ENCODE data around the gene OGFRL1.

Gene OGFRL1

GRCh38 chr6:71248306-71248765 is 40.3 kb upstream of the OGFRL1 start:
- H3K9me3 ChIP-seq (ENCODE audit: control insufficient read depth, low read length), result no peaks in the 10 kb centered on the region
- no peaks in the 10 kb centered on the region for H3K27me3 ChIP-seq (ENCODE audit: control insufficient read depth in 1 of 2, insufficient read depth in 1 of 2, low read length in 2 of 2)
- no peaks in the 10 kb centered on the region for H3K79me1 ChIP-seq (replicated peaks; ENCODE audit: low read length, poor library complexity, severe bottlenecking)
- no peak overlapping the region for H4K8ac ChIP-seq (ENCODE audit: low read length)
- H3K4ac ChIP-seq (ENCODE audit: low read depth in 1 of 2, low read length in 2 of 2), result no peak overlapping the region
- no peak overlapping the region for H3K4me3 ChIP-seq (ENCODE audit: insufficient read depth in 1 of 2, low read depth in 1 of 2, low read length in 2 of 2)
- H3K36me3 ChIP-seq (ENCODE audit: control insufficient read depth in 1 of 2, insufficient read depth in 2 of 2, low read depth in 1 of 2, low read length in 2 of 2), result no peaks in the 10 kb centered on the region
- H3K18ac ChIP-seq (ENCODE audit: low read depth in 1 of 2, low read length in 2 of 2), result no peak overlapping the region
- H4K91ac ChIP-seq (ENCODE audit: low read length), result no peak overlapping the region
- no peak overlapping the region for H2BK120ac ChIP-seq (ENCODE audit: low read depth, low read length)
- 0% methylated on average over 1 of the region's 1 CpG for WGBS
- H2AFZ ChIP-seq (ENCODE audit: low read depth, low read length), result no peak overlapping the region
- H3K4me1 ChIP-seq (ENCODE audit: control insufficient read depth, insufficient read depth, low read depth, low read length), result peaks cover 2% of the 10 kb centered on the region
- no peak overlapping the region for H3K23ac ChIP-seq (ENCODE audit: low read length in 2 of 2)
- H3K9ac ChIP-seq (ENCODE audit: low read length), result no peak overlapping the region
- peak; percentile 89 for DNase-seq
- H2BK5ac ChIP-seq (ENCODE audit: low read depth, low read length, poor library complexity, severe bottlenecking), result no peak overlapping the region
- no peak overlapping the region for H3K4me2 ChIP-seq (ENCODE audit: low read length, poor library complexity, severe bottlenecking)
- H3K27ac ChIP-seq (ENCODE audit: low read length, poor library complexity, severe bottlenecking), result peak overlapping the region; percentile 83
- H2AK5ac ChIP-seq (ENCODE audit: low read length, severe bottlenecking), result no peak overlapping the region
- H2BK15ac ChIP-seq (ENCODE audit: low read depth, poor library complexity, severe bottlenecking), result no peak overlapping the region
- H3K14ac ChIP-seq (ENCODE audit: low read length in 2 of 2), result no peak overlapping the region
- no peak overlapping the region for H2BK12ac ChIP-seq (ENCODE audit: low read length in 2 of 2)

DNA sequence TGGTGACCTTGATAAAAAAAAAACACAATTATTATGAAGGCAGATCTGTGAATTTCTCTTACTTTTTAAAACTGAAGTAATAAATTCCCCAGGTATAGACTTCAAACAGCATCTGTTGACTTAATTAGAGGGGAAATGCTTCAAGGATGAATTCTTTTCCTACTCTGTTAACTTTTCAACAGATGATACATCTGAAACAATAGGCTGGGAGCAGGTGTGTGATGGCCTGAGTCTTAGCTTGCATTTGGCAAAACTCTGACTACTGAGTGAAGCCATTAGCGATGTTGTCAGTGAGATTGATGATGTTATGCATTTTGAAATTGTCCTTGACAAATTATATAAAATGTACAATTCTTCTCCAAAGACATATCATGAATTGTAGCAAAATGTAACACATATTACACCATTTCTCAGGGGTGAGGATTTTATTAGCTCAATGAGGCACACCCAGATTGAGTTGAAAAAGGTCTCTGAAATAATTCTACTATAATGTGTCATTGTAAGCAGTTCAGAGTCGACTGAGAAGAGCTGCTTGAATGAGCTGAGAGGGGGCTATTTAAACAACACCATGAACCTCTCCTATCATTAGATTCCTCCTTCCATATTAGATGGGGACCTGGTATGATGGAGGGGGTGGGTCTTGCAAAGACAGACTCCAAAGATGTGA is 39.6 kb upstream of the OGFRL1 start:
- peak overlapping the region in 1 of 2 experiments; percentile 82 for H3K18ac ChIP-seq (ENCODE audit: low read depth in 1 of 2, low read length in 2 of 2)
- peak overlapping the region in 1 of 2 experiments; percentile 32 for H3K4me3 ChIP-seq (ENCODE audit: insufficient read depth in 1 of 2, low read depth in 1 of 2, low read length in 2 of 2)
- no CpG with 5 or more reads among the region's 2 CpGs for WGBS
- no peaks in the 10 kb centered on the region for H3K27me3 ChIP-seq (ENCODE audit: control insufficient read depth in 1 of 2, insufficient read depth in 1 of 2, low read length in 2 of 2)
- H3K4me2 ChIP-seq (ENCODE audit: low read length, poor library complexity, severe bottlenecking), result no peak overlapping the region
- no peak overlapping the region for H3K14ac ChIP-seq (ENCODE audit: low read length in 2 of 2)
- H3K79me1 ChIP-seq (replicated peaks; ENCODE audit: low read length, poor library complexity, severe bottlenecking), result no peaks in the 10 kb centered on the region
- no peak overlapping the region for H4K91ac ChIP-seq (ENCODE audit: low read length)
- peak overlapping the region in 1 of 2 experiments; percentile 84 for H3K4ac ChIP-seq (ENCODE audit: low read depth in 1 of 2, low read length in 2 of 2)
- peaks cover 2% of the 10 kb centered on the region for H3K4me1 ChIP-seq (ENCODE audit: control insufficient read depth, insufficient read depth, low read depth, low read length)
- no peaks in the 10 kb centered on the region for H3K36me3 ChIP-seq (ENCODE audit: control insufficient read depth in 1 of 2, insufficient read depth in 2 of 2, low read depth in 1 of 2, low read length in 2 of 2)
- no peak overlapping the region for H3K23ac ChIP-seq (ENCODE audit: low read length in 2 of 2)
- no peak overlapping the region for H2AFZ ChIP-seq (ENCODE audit: low read depth, low read length)
- peak overlapping the region; percentile 84 for H2AK5ac ChIP-seq (ENCODE audit: low read length, severe bottlenecking)
- H2BK12ac ChIP-seq (ENCODE audit: low read length in 2 of 2), result peak overlapping the region in 1 of 2 experiments; percentile 100
- peak overlapping the region; percentile 76 for H2BK120ac ChIP-seq (ENCODE audit: low read depth, low read length)
- peak overlapping the region; percentile 85 for H2BK5ac ChIP-seq (ENCODE audit: low read depth, low read length, poor library complexity, severe bottlenecking)
- no peak overlapping the region for H3K9ac ChIP-seq (ENCODE audit: low read length)
- H4K8ac ChIP-seq (ENCODE audit: low read length), result no peak overlapping the region
- no peak for DNase-seq
- H2BK15ac ChIP-seq (ENCODE audit: low read depth, poor library complexity, severe bottlenecking), result no peak overlapping the region
- no peaks in the 10 kb centered on the region for H3K9me3 ChIP-seq (ENCODE audit: control insufficient read depth, low read length)
- H3K27ac ChIP-seq (ENCODE audit: low read length, poor library complexity, severe bottlenecking), result peak overlapping the region; percentile 81

GRCh38 chr6:71250099-71250602 is 38.5 kb upstream of the OGFRL1 start:
- Histone ChIP-seq H2BK5ac (ENCODE audit: low read depth, low read length, poor library complexity, severe bottlenecking) (no peak overlapping the region), H3K79me1 (replicated peaks; ENCODE audit: low read length, poor library complexity, severe bottlenecking) (no peaks in the 10 kb centered on the region), H3K14ac (ENCODE audit: low read length in 2 of 2) (no peak overlapping the region), H3K4ac (ENCODE audit: low read depth in 1 of 2, low read length in 2 of 2) (no peak overlapping the region), H3K27ac (ENCODE audit: low read length, poor library complexity, severe bottlenecking) (peak overlapping the region; percentile 81), H2BK15ac (ENCODE audit: low read depth, poor library complexity, severe bottlenecking) (no peak overlapping the region), H4K8ac (ENCODE audit: low read length) (no peak overlapping the region), H3K4me3 (ENCODE audit: insufficient read depth in 1 of 2, low read depth in 1 of 2, low read length in 2 of 2) (peak overlapping the region in 1 of 2 experiments; percentile 32), H3K27me3 (ENCODE audit: control insufficient read depth in 1 of 2, insufficient read depth in 1 of 2, low read length in 2 of 2) (no peaks in the 10 kb centered on the region), H2AK5ac (ENCODE audit: low read length, severe bottlenecking) (no peak overlapping the region), H3K4me2 (ENCODE audit: low read length, poor library complexity, severe bottlenecking) (no peak overlapping the region), H3K4me1 (ENCODE audit: control insufficient read depth, insufficient read depth, low read depth, low read length) (peaks cover 4% of the 10 kb centered on the region), H2AFZ (ENCODE audit: low read depth, low read length) (no peak overlapping the region), H2BK12ac (ENCODE audit: low read length in 2 of 2) (no peak overlapping the region), H3K23ac (ENCODE audit: low read length in 2 of 2) (no peak overlapping the region), H4K91ac (ENCODE audit: low read length) (no peak overlapping the region), H3K18ac (ENCODE audit: low read depth in 1 of 2, low read length in 2 of 2) (no peak overlapping the region), H3K36me3 (ENCODE audit: control insufficient read depth in 1 of 2, insufficient read depth in 2 of 2, low read depth in 1 of 2, low read length in 2 of 2) (no peaks in the 10 kb centered on the region), H3K9ac (ENCODE audit: low read length) (peak overlapping the region; percentile 58), H2BK120ac (ENCODE audit: low read depth, low read length) (no peak overlapping the region), H3K9me3 (ENCODE audit: control insufficient read depth, low read length) (no peaks in the 10 kb centered on the region)
- peak; percentile 85 for DNase-seq
- WGBS, result no CpG with 5 or more reads among the region's 3 CpGs

GRCh38 chr6:71252410-71252809 is 36.2 kb upstream of the OGFRL1 start:
- H3K4me3 ChIP-seq (ENCODE audit: insufficient read depth in 1 of 2, low read depth in 1 of 2, low read length in 2 of 2), result no peak overlapping the region
- no peaks in the 10 kb centered on the region for H3K79me1 ChIP-seq (replicated peaks; ENCODE audit: low read length, poor library complexity, severe bottlenecking)
- H3K36me3 ChIP-seq (ENCODE audit: control insufficient read depth in 1 of 2, insufficient read depth in 2 of 2, low read depth in 1 of 2, low read length in 2 of 2), result no peaks in the 10 kb centered on the region
- no peak overlapping the region for H3K23ac ChIP-seq (ENCODE audit: low read length in 2 of 2)
- no peak overlapping the region for H2BK12ac ChIP-seq (ENCODE audit: low read length in 2 of 2)
- H3K9me3 ChIP-seq (ENCODE audit: control insufficient read depth, low read length), result no peaks in the 10 kb centered on the region
- no peak overlapping the region for H3K14ac ChIP-seq (ENCODE audit: low read length in 2 of 2)
- H2AFZ ChIP-seq (ENCODE audit: low read depth, low read length), result no peak overlapping the region
- no peak overlapping the region for H2BK15ac ChIP-seq (ENCODE audit: low read depth, poor library complexity, severe bottlenecking)
- no peak overlapping the region for H2BK120ac ChIP-seq (ENCODE audit: low read depth, low read length)
- H3K27me3 ChIP-seq (ENCODE audit: control insufficient read depth in 1 of 2, insufficient read depth in 1 of 2, low read length in 2 of 2), result no peaks in the 10 kb centered on the region
- no peak overlapping the region for H2AK5ac ChIP-seq (ENCODE audit: low read length, severe bottlenecking)
- H3K4me1 ChIP-seq (ENCODE audit: control insufficient read depth, insufficient read depth, low read depth, low read length), result peaks cover 4% of the 10 kb centered on the region
- H4K91ac ChIP-seq (ENCODE audit: low read length), result no peak overlapping the region
- H2BK5ac ChIP-seq (ENCODE audit: low read depth, low read length, poor library complexity, severe bottlenecking), result no peak overlapping the region
- no peak overlapping the region for H3K4me2 ChIP-seq (ENCODE audit: low read length, poor library complexity, severe bottlenecking)
- H4K8ac ChIP-seq (ENCODE audit: low read length), result no peak overlapping the region
- DNase-seq, result no peak
- no peak overlapping the region for H3K18ac ChIP-seq (ENCODE audit: low read depth in 1 of 2, low read length in 2 of 2)
- H3K27ac ChIP-seq (ENCODE audit: low read length, poor library complexity, severe bottlenecking), result no peak overlapping the region
- H3K9ac ChIP-seq (ENCODE audit: low read length), result no peak overlapping the region
- no peak overlapping the region for H3K4ac ChIP-seq (ENCODE audit: low read depth in 1 of 2, low read length in 2 of 2)

Data from mesenchymal stem cell (in vitro differentiated cells and primary cell).